RWPE1 (cell line): Measurements from ENCODE around the gene DGCR2.

Experiments used
- CTCF ChIA-PET: fragments of 350-600 bp; sonication (Branson Sonifier 250); formaldehyde crosslinking; extraction: SDS; loops from one replicate; lab custom pipeline; 2021; lab: Yijun Ruan, JAX
- POLR2A ChIA-PET: fragments of 400-600 bp; formaldehyde crosslinking; extraction: SDS; loops from one replicate; lab custom pipeline; 2020; ENCODE audit warnings: antibody characterized with exemption; ENCODE audit not compliant: low non-redundant PET; lab: Yijun Ruan, JAX
- DNase-seq: peaks from one replicate; pipeline ENCODE4 v3.0.0; 2012; ENCODE audit warnings: low spot score
- H3K27ac ChIP-seq: fragments of 450-650 bp; 2 replicates; pipeline ENCODE4 v1.5.1; 2017
- TF ChIP-seq, protein P1 (sequence below): fragments of 450-650 bp; conservative IDR thresholded peaks from 2 replicates; pipeline ENCODE4 v1.5.1; 2017; ENCODE audit warnings: low read depth, mild to moderate bottlenecking

Gene DGCR2

GRCh38 chr22:19125011-19125410 lies 2.8 kb upstream of the DGCR2 start:
- H3K27ac ChIP-seq = no peak overlapping the region
- TF ChIP-seq, protein P1, sequence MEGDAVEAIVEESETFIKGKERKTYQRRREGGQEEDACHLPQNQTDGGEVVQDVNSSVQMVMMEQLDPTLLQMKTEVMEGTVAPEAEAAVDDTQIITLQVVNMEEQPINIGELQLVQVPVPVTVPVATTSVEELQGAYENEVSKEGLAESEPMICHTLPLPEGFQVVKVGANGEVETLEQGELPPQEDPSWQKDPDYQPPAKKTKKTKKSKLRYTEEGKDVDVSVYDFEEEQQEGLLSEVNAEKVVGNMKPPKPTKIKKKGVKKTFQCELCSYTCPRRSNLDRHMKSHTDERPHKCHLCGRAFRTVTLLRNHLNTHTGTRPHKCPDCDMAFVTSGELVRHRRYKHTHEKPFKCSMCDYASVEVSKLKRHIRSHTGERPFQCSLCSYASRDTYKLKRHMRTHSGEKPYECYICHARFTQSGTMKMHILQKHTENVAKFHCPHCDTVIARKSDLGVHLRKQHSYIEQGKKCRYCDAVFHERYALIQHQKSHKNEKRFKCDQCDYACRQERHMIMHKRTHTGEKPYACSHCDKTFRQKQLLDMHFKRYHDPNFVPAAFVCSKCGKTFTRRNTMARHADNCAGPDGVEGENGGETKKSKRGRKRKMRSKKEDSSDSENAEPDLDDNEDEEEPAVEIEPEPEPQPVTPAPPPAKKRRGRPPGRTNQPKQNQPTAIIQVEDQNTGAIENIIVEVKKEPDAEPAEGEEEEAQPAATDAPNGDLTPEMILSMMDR = no peak
- POLR2A ChIA-PET = no interaction called here
- no peak for DNase-seq
- CTCF ChIA-PET = interaction anchor here (0.7 kb wide), 1 partner anchor 26 kb away, joined by 3 read pairs; no protein-coding TSS in a partner anchor

GRCh38 chr22:19124377-19124776 lies 2.2 kb upstream of the DGCR2 start:
- TF ChIP-seq, protein P1 = no peak
- ChIA-PET CTCF (no interaction called here), POLR2A (no interaction called here)
- DNase-seq = no peak
- no peak overlapping the region for H3K27ac ChIP-seq

DNA sequence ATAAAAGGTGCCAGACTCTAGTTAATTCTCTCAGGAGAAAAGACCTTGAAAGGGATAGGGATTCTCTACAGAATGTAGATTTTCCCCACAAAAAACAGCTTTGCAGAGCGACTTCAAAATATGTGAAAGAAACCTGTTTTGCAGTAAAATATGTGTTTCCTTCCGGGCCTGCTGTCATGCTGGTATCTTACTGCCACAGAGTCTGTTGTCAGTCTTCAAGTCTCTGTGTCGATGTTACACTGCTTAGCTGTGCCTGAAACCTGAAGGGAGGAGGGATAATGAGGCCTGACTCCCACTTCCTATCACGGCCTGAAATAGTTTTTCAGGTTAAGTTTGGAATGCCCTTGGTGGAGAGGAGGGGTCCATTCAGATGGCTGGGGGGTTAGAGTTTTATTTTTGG lies 1.7 kb upstream of the DGCR2 start:
- POLR2A ChIA-PET = no interaction called here
- no peak overlapping the region for H3K27ac ChIP-seq
- DNase-seq = no peak
- CTCF ChIA-PET = no interaction called here
- TF ChIP-seq, protein P1 = no peak

DNA sequence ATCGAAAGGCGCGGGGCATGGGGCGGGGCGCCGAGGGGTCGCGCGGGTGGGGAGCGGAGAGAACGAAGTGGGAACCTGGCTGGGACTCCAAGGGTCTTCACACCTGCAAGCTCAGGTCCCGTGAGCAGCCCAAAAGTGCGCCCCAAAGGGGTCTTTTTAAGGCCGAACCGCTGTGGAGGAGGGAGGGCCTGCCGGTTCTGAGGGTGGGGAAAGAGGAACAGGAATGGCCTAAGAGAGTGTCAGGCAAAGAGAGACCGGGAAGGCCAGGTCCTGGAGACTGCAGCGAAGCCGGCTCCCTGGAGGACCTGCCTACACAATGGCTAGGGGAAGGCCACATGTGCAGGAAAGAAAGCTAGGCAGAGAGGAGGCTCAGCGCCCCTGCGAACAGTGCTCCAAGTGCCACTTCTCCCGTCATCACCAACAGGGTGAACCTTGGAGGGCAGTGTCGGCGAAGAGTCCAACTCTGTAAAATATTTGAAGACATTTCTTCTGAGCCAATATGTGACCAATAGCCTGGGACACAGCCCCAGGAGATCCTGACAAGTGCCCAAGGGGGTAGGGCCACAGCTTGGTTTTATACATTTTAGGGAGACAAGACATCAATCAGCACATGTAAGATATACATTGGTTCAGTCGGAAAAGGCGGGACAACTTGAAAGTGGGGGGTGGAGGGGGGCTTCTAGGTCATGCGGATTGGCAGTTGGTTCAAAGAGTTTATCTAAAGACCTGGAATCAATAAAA lies 710 bp upstream of the DGCR2 start:
- POLR2A ChIA-PET = interaction anchor here (0.6 to 1.0 kb wide), 3 partner anchors 12 to 50 kb away, joined by 3 to 4 read pairs (median 4); partner anchors contain the start of gene ESS2
- CTCF ChIA-PET = no interaction called here
- TF ChIP-seq, protein P1 = no peak
- no peak for DNase-seq
- H3K27ac ChIP-seq = peak overlapping the region; percentile 86

- TF ChIP-seq, protein P1 = no peak
- peak; percentile 25 for DNase-seq
- POLR2A ChIA-PET = interaction anchor here (1.0 kb wide), 2 partner anchors 11 to 23 kb away, joined by 3 to 4 read pairs; partner anchors contain the start of gene ESS2
- CTCF ChIA-PET = no interaction called here
- peak overlapping the region; percentile 86 for H3K27ac ChIP-seq
These were observed 525 bp downstream of the DGCR2 start for GRCh38 chr22:19121631-19122142.

- TF ChIP-seq, protein P1 = no peak
- H3K27ac ChIP-seq = peak overlapping the region; percentile 86
- ChIA-PET POLR2A (no interaction called here), CTCF (no interaction called here)
- peak; percentile 74 for DNase-seq
These were observed 1.2 kb downstream of the DGCR2 start for GRCh38 chr22:19120829-19121630.
